Endodermal cell (in vitro differentiated cells): Measurements from ENCODE around the gene CENPP. TPM values are rescaled to one million over a fixed set of nuclear protein-coding genes. Genes with fewer than 3 reads are reported as not detected.
A peak's percentile ranks its signal among the peaks of the same experiment; 100 is the strongest.

Experiments
- DNase-seq: peaks from one replicate; pipeline ENCODE4 v3.0.0-alpha.2; 2017
- H3K27ac ChIP-seq: 2 replicates; pipeline ENCODE4 v1.5.1; 2013; ENCODE audit warnings: mild to moderate bottlenecking, low read depth, low read length, moderate library complexity
- H3K27me3 ChIP-seq: 2 replicates; pipeline ENCODE4 v1.6.1; 2013; ENCODE audit warnings: mild to moderate bottlenecking, low read length, moderate library complexity; ENCODE audit not compliant: insufficient read depth, control insufficient read depth, poor library complexity, severe bottlenecking
- H3K36me3 ChIP-seq: 2 replicates; pipeline ENCODE4 v1.7.0; 2013; ENCODE audit warnings: mild to moderate bottlenecking, low read length, moderate library complexity; ENCODE audit not compliant: control insufficient read depth, insufficient read depth
- H3K4me1 ChIP-seq: one replicate; pipeline ENCODE4 v1.7.0; 2013; ENCODE audit warnings: low read length; ENCODE audit not compliant: control insufficient read depth, insufficient read depth
- H3K4me3 ChIP-seq: 2 replicates; pipeline ENCODE4 v1.5.1; 2013; ENCODE audit warnings: mild to moderate bottlenecking, low read length, moderate library complexity
- H3K9ac ChIP-seq: 2 replicates; pipeline ENCODE4 v1.6.1; 2013; ENCODE audit warnings: mild to moderate bottlenecking, low read length, moderate library complexity; ENCODE audit not compliant: poor library complexity, severe bottlenecking; ENCODE audit errors: extremely low read depth
- H3K9me3 ChIP-seq: 2 replicates; pipeline ENCODE4 v1.6.1; 2013; ENCODE audit warnings: mild to moderate bottlenecking, low read length, moderate library complexity; ENCODE audit not compliant: control insufficient read depth
- H3K27ac Mint-ChIP-seq: 2 replicates; pipeline ENCODE4 v1.8.0; 2020; ENCODE audit warnings: mixed read lengths
- H3K27me3 Mint-ChIP-seq: 2 replicates; pipeline ENCODE4 v1.8.0; 2021; ENCODE audit warnings: mild to moderate bottlenecking, mixed read lengths; ENCODE audit not compliant: insufficient read depth
- H3K36me3 Mint-ChIP-seq: 2 replicates; pipeline ENCODE4 v1.8.0; 2020; ENCODE audit warnings: low read depth, mixed read lengths
- H3K4me1 Mint-ChIP-seq: 2 replicates; pipeline ENCODE4 v1.8.0; 2020; ENCODE audit warnings: mixed read lengths
- H3K4me3 Mint-ChIP-seq: 2 replicates; pipeline ENCODE4 v1.8.0; 2020; ENCODE audit warnings: mild to moderate bottlenecking, moderate library complexity, mixed read lengths
- H3K9me3 Mint-ChIP-seq: 2 replicates; pipeline ENCODE4 v1.8.0; 2020; ENCODE audit warnings: mild to moderate bottlenecking, mixed read lengths
- WGBS, 2 experiments: methylation state at CpG; one replicate each; pipeline versions ENCODE4 v1.1.5 to v1.1.7; 2013; ENCODE audit warnings: missing lambda C conversion rate in 2 of 2, mixed read lengths in 1 of 2; ENCODE audit not compliant: insufficient coverage in 1 of 2, insufficient read length in 1 of 2; 5-methylcytosine and 5-hydroxymethylcytosine counted together
- total RNA-seq, 2 donors: library from RNA; stranded (reverse); fragmentation: NEBNext Ultra II Directional in 1 of 2; extraction: Animal tissue kit (Norgen Biotek cat#: 25700) in 1 of 2; gene quantifications; 2 replicates in 1 of 2; 3 replicates in 1 of 2; pipeline ENCODE4 v1.2.1, GENCODE V29; 2021
- TF ChIP-seq, protein P1 (sequence below): fragments of 200-600 bp; sonication (generic); conservative IDR thresholded peaks from 2 replicates; pipeline ENCODE4 v1.5.0; 2021; ENCODE audit warnings: antibody characterized with exemption, mild to moderate bottlenecking

Gene CENPP
- total RNA-seq, 2 donors from 2014 or later = 8.2 to 9.2 TPM

GRCh38 chr9:92293452-92294296 lies 32.1 kb upstream of the CENPP start, which contains the start of gene IARS1:
IARS1 (minus strand) TSS chr9:92293697; CDS start chr9:92289419, 4,278 bp downstream.
- no peaks in the 10 kb centered on the region for H3K27me3 Mint-ChIP-seq
- H3K9me3 Mint-ChIP-seq = no peaks in the 10 kb centered on the region
- DNase-seq = peak; percentile 100
- H3K4me1 ChIP-seq = peaks cover 14% of the 10 kb centered on the region
- peaks cover 37% of the 10 kb centered on the region for H3K36me3 Mint-ChIP-seq
- TF ChIP-seq, protein P1, sequence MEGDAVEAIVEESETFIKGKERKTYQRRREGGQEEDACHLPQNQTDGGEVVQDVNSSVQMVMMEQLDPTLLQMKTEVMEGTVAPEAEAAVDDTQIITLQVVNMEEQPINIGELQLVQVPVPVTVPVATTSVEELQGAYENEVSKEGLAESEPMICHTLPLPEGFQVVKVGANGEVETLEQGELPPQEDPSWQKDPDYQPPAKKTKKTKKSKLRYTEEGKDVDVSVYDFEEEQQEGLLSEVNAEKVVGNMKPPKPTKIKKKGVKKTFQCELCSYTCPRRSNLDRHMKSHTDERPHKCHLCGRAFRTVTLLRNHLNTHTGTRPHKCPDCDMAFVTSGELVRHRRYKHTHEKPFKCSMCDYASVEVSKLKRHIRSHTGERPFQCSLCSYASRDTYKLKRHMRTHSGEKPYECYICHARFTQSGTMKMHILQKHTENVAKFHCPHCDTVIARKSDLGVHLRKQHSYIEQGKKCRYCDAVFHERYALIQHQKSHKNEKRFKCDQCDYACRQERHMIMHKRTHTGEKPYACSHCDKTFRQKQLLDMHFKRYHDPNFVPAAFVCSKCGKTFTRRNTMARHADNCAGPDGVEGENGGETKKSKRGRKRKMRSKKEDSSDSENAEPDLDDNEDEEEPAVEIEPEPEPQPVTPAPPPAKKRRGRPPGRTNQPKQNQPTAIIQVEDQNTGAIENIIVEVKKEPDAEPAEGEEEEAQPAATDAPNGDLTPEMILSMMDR = peak; percentile 35
- H3K27me3 ChIP-seq = no peaks in the 10 kb centered on the region
- peaks cover 39% of the 10 kb centered on the region for H3K36me3 ChIP-seq
- peaks cover 38% of the 10 kb centered on the region for H3K4me1 Mint-ChIP-seq
- H3K4me3 ChIP-seq = peak within 1 kb of the TSS; percentile 91
- H3K4me3 Mint-ChIP-seq = peak within 1 kb of the TSS; percentile 83
- H3K9me3 ChIP-seq = no peaks in the 10 kb centered on the region
- 1% methylated on average over 44 to 63 of the region's 63 CpGs for WGBS, 2 experiments
- peak within 1 kb of the TSS; percentile 98 for H3K27ac Mint-ChIP-seq
- peak within 1 kb of the TSS; percentile 90 for H3K9ac ChIP-seq
- H3K27ac ChIP-seq = peak within 1 kb of the TSS; percentile 86

DNA sequence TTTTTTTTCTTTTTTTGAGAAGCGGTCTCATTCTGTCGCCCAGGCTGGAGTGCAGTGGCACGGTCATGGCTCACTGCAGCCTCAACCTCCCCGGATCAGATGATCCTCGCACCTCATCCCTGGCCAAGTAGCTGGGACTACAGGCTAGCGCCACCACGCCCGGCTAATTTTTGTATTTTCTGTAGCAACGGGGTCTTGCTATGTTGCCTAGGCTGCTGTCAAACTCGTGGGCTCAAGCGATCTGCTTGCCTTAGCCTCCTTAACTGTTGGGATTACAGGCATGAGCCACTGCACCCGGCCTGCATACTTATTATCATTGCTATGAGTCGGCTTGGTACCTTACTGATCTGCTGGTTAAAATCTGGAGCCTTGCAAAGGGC lies 31.5 kb upstream of the CENPP start:
- H3K4me1 ChIP-seq = peaks cover 14% of the 10 kb centered on the region
- Mint-ChIP-seq H3K4me3 (peak overlapping the region; percentile 83), H3K9me3 (no peaks in the 10 kb centered on the region), H3K27ac (peak overlapping the region; percentile 98), H3K4me1 (peaks cover 38% of the 10 kb centered on the region), H3K27me3 (no peaks in the 10 kb centered on the region), H3K36me3 (peaks cover 40% of the 10 kb centered on the region)
- peak overlapping the region; percentile 91 for H3K4me3 ChIP-seq
- peaks cover 39% of the 10 kb centered on the region for H3K36me3 ChIP-seq
- TF ChIP-seq, protein P1 = no peak
- peak overlapping the region; percentile 66 for H3K9ac ChIP-seq
- no peaks in the 10 kb centered on the region for H3K27me3 ChIP-seq
- H3K9me3 ChIP-seq = no peaks in the 10 kb centered on the region
- peak overlapping the region; percentile 34 for H3K27ac ChIP-seq
- peak; percentile 54 for DNase-seq
- 50 to 55% methylated on average over 10 to 13 of the region's 13 CpGs for WGBS, 2 experiments

GRCh38 chr9:92295240-92295790 lies 30.4 kb upstream of the CENPP start:
- H3K36me3 Mint-ChIP-seq = peaks cover 36% of the 10 kb centered on the region
- Histone ChIP-seq H3K4me3 (peak overlapping the region; percentile 91), H3K4me1 (peaks cover 14% of the 10 kb centered on the region), H3K9me3 (no peaks in the 10 kb centered on the region), H3K36me3 (peaks cover 31% of the 10 kb centered on the region), H3K27ac (no peak overlapping the region), H3K27me3 (no peaks in the 10 kb centered on the region), H3K9ac (no peak overlapping the region)
- H3K4me3 Mint-ChIP-seq = no peak overlapping the region
- TF ChIP-seq, protein P1 = no peak
- no peaks in the 10 kb centered on the region for H3K9me3 Mint-ChIP-seq
- H3K4me1 Mint-ChIP-seq = peaks cover 38% of the 10 kb centered on the region
- no peaks in the 10 kb centered on the region for H3K27me3 Mint-ChIP-seq
- peak overlapping the region; percentile 80 for H3K27ac Mint-ChIP-seq
- 63 to 78% methylated on average over 6 to 7 of the region's 7 CpGs for WGBS, 2 experiments
- DNase-seq = peak; percentile 51
